Measurements from ENCODE around the gene FOXP1.
A peak's percentile ranks its signal among the peaks of the same experiment; 100 is the strongest.

FOXP1 gene

DNA sequence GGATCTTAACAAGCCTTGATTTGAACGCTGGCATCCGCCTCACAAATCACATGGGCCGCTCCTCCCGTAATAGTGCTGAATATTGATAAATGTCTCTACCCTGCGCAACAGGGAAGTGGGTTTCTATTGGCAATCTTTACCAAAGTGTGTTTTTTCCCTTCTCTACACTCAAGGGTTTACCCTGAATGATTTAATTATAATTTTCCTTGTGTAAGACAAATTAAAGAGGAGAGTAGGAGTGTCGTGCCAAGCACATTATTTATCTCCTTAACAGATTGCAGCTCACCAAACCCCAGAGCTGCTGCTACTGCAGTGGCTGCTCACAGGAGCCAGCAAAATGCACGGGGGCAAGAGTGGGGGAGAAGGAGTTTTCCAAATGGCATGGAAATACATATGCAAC is 545.8 kb downstream of the FOXP1 start:
- TF ChIP-seq, protein P1, sequence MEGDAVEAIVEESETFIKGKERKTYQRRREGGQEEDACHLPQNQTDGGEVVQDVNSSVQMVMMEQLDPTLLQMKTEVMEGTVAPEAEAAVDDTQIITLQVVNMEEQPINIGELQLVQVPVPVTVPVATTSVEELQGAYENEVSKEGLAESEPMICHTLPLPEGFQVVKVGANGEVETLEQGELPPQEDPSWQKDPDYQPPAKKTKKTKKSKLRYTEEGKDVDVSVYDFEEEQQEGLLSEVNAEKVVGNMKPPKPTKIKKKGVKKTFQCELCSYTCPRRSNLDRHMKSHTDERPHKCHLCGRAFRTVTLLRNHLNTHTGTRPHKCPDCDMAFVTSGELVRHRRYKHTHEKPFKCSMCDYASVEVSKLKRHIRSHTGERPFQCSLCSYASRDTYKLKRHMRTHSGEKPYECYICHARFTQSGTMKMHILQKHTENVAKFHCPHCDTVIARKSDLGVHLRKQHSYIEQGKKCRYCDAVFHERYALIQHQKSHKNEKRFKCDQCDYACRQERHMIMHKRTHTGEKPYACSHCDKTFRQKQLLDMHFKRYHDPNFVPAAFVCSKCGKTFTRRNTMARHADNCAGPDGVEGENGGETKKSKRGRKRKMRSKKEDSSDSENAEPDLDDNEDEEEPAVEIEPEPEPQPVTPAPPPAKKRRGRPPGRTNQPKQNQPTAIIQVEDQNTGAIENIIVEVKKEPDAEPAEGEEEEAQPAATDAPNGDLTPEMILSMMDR (IDR thresholded peaks at IDR 0.05), result no peak
- Histone ChIP-seq H3K27me3 (no peaks in the 10 kb centered on the region), H3K4me3 (ENCODE audit: low read depth in 1 of 2, low read length in 1 of 2) (no peak overlapping the region), H3K9me3 (no peaks in the 10 kb centered on the region), H3K27ac (no peak overlapping the region), H3K4me1 (ENCODE audit: control insufficient read depth in 1 of 2, insufficient read depth in 1 of 2, low read depth in 1 of 2, low read length in 1 of 2) (no peaks in the 10 kb centered on the region), H3K36me3 (peaks cover 51% of the 10 kb centered on the region)

DNA sequence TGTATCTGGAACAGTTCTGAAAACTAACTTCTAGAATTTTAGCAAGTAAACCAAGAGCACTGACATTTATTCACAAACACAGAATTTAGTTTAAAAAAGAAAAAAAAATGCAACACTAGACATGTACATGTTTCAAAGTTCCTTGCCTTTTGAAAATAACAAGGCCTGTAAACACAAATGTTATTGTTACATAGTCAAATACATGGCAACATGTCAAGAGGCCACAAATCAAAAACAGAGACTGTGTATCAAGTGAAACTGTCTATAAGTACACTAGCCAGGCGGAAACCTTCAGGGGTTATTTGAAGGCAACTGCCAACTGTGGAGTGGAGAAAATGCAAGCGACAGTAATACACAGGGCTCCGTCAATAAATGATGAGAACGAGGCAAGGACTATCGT is 547.6 kb downstream of the FOXP1 start:
- TF ChIP-seq, protein P1 (IDR thresholded peaks at IDR 0.05), result no peak
- H3K27me3 ChIP-seq, result no peaks in the 10 kb centered on the region
- H3K4me1 ChIP-seq (ENCODE audit: control insufficient read depth in 1 of 2, insufficient read depth in 1 of 2, low read depth in 1 of 2, low read length in 1 of 2), result no peaks in the 10 kb centered on the region
- H3K9me3 ChIP-seq, result no peaks in the 10 kb centered on the region
- peaks cover 41% of the 10 kb centered on the region for H3K36me3 ChIP-seq
- H3K4me3 ChIP-seq (ENCODE audit: low read depth in 1 of 2, low read length in 1 of 2), result no peak overlapping the region
- peak overlapping the region; percentile 12 for H3K27ac ChIP-seq

DNA sequence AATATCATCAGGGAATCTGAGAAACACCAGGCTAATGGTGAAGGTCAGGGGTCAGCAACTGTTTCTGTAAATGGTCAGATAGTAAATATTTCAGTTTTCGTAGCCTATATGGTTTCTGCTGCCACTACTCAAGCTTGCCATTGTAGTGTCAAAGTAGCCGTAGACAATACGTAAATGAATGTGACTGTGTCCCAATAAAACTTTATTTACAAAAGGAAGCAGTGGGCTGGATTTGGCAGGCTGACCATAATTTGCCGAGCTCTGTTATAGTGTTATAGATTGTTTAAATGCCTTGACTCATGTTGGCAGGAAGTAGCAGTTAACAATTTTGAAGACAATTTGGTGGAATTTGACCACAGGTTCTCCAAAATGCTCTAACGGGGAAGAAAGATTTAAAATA is 548.2 kb downstream of the FOXP1 start:
- Histone ChIP-seq H3K27ac (peak overlapping the region; percentile 12), H3K27me3 (no peaks in the 10 kb centered on the region), H3K9me3 (no peaks in the 10 kb centered on the region), H3K4me1 (ENCODE audit: control insufficient read depth in 1 of 2, insufficient read depth in 1 of 2, low read depth in 1 of 2, low read length in 1 of 2) (no peaks in the 10 kb centered on the region), H3K4me3 (ENCODE audit: low read depth in 1 of 2, low read length in 1 of 2) (no peak overlapping the region), H3K36me3 (peaks cover 36% of the 10 kb centered on the region)
- TF ChIP-seq, protein P1 (IDR thresholded peaks at IDR 0.05), result no peak

DNA sequence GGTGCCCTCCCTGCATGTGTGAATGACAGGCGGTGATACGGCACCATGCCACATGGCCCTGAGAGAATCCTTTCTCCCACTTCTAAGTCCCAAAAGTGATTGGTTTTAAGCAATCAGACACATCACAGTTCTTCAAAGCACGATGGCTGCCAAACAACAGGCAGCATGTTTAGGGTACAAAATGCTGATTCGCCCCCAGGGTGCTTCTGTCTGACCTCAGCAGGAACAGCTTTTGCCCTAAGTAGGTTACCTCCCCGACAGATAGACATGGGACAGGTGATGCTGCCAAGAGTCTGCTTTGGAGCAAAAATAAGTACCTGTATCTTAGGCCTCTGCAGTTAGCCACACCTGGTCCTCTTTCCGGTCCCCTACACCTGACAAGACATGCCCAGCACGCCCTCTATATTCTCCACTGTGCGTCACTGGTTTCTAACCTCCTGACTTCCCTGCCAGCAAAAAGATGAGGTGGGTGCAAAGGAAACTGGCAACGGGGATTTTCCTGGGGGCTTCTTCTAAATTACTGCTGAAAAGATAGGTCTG is 549.8 kb downstream of the FOXP1 start:
- Histone ChIP-seq H3K27ac (no peak overlapping the region), H3K9me3 (no peaks in the 10 kb centered on the region), H3K4me3 (ENCODE audit: low read depth in 1 of 2, low read length in 1 of 2) (no peak overlapping the region), H3K27me3 (no peaks in the 10 kb centered on the region), H3K4me1 (ENCODE audit: control insufficient read depth in 1 of 2, insufficient read depth in 1 of 2, low read depth in 1 of 2, low read length in 1 of 2) (no peaks in the 10 kb centered on the region), H3K36me3 (peaks cover 22% of the 10 kb centered on the region)
- TF ChIP-seq, protein P1 (IDR thresholded peaks at IDR 0.05), result no peak

DNA sequence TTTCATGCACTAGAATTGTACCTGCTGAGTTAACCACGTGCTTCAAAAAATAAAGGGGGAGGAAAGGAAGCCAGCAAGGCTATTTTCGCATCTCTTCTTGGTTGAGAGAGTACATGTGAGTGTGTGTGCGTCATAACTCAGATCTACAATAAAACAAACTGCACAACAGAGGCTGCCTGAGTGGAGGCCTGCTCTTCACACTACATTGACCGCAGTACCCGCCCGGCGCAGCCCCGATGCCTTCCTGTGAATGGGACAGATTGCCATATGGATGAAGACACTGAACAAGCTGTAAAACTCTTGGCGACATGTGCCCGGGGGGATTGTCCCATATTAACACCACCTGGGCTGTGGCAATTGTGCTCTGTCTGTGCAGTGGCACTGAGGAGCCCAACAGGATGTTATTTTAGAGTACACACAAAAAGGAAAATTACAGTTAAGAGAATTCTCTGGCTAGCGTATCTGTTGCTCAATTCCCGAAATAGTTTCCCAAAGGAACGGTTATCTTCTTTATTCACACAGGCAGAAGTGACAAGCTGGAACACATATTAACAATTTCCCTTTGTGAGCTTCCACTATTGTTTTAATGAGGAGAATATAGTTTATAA is 551.5 kb downstream of the FOXP1 start:
- H3K36me3 ChIP-seq, result peaks cover 10% of the 10 kb centered on the region
- no peaks in the 10 kb centered on the region for H3K27me3 ChIP-seq
- H3K9me3 ChIP-seq, result no peaks in the 10 kb centered on the region
- peaks cover 6 to 8% of the 10 kb centered on the region in 2 experiments for H3K4me1 ChIP-seq (ENCODE audit: control insufficient read depth in 1 of 2, insufficient read depth in 1 of 2, low read depth in 1 of 2, low read length in 1 of 2)
- TF ChIP-seq, protein P1 (IDR thresholded peaks at IDR 0.05), result no peak
- peak overlapping the region; percentile 33 for H3K27ac ChIP-seq
- no peak overlapping the region for H3K4me3 ChIP-seq (ENCODE audit: low read depth in 1 of 2, low read length in 1 of 2)
